Nucleus accumbens (tissue), 56 donors: Measurements from ENCODE around the gene TCL1A.

Experiments used
- DNase-seq, 56 donors: peaks; one replicate each; lab custom pipeline; 2025; lab: John Stamatoyannopoulos, UW

Gene TCL1A

DNA sequence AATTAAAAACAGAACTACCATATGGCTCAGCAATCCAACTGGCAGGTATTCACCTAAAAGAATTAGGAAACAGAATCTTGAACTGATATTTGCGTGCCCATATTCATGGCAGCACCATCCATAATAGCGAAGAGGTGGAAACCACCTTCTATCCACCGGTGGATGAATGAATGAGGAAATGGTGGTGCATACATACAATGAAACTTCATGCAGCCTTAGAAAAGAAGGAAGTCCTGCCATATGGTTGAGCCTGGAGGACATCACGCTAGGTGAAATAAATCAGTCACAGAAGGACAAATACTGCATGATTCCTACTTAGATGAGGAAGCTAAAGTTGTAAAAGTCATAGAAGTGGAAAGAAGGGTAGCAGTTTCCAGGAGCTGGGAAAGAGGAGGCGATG lies 6.6 kb downstream of the TCL1A start:
- DNase-seq = no peak

DNA sequence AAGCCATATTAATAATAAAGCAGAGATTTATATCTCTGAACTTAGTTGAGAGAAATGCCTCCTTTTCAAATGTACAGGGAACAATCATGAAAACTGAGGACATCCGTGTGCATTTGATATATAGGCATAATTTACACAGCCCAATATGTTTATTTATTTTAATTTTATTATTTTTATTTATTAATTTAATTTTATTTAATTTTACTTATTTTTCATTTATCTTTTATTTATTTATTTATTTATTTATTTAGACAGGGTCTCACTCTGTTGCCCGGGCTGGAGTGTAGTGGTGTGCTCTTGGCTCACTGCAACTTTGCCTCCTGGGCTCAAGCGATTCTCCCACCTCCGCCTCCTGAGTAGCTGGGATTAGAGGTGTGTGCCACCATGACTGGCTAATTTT lies 8.4 kb downstream of the TCL1A start:
- no peak for DNase-seq

DNA sequence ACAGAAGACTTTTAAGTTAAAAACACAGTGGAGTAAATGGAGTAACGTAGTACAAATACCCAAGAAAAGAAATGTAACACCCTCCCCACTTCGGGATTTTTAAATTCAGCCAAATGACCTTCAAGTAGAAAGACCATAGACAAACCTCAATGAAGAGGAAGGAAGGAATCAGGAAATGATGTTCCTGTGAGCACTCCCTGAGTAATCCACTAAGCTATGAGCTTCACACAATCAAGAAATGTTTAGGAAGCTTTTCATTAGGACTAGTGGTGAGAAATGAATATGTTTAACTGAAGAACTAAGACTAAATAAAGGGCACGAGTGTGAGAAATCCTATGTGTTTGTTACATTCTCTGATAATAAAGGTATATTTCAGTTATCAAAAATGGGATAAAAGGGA lies 10.1 kb downstream of the TCL1A start:
- DNase-seq = no peak

DNA sequence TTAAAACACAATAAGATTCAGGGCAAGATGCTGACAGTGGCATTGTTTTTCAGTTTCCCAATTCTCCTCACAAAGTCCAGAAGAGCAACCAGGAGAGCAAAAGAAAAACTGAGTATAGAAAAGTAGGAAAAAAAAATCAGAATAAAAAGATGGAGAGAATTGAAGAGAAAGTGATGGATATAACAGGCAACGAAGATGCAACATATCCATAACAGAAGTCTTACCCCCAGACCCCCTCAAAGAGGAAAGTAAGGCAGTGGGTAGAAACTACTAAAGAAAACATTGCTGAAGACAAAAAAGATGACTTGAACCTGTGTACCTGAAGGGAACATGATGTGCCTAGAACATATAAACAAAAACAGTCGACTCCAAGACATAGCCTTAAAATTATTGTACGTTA lies 10.6 kb downstream of the TCL1A start:
- no peak for DNase-seq

DNA sequence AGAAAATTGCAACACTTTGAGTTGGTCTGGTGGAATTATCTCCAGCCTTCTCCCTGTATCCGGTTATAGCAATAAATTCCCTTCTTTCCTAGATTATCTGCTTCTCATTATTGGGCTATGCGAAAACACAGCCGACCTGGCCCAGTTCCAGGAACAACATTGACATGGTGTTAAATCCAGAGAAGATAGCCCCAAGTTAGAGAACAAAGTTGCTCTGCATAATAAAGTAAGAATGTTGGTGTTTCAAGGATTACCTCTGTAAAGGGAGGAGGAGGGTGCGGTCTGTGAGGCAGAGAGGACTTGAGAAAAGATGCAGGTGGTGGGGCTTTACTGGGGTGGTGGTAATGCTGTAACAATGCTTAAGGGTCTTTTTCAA lies 12.1 kb downstream of the TCL1A start:
- DNase-seq = no peak

DNA sequence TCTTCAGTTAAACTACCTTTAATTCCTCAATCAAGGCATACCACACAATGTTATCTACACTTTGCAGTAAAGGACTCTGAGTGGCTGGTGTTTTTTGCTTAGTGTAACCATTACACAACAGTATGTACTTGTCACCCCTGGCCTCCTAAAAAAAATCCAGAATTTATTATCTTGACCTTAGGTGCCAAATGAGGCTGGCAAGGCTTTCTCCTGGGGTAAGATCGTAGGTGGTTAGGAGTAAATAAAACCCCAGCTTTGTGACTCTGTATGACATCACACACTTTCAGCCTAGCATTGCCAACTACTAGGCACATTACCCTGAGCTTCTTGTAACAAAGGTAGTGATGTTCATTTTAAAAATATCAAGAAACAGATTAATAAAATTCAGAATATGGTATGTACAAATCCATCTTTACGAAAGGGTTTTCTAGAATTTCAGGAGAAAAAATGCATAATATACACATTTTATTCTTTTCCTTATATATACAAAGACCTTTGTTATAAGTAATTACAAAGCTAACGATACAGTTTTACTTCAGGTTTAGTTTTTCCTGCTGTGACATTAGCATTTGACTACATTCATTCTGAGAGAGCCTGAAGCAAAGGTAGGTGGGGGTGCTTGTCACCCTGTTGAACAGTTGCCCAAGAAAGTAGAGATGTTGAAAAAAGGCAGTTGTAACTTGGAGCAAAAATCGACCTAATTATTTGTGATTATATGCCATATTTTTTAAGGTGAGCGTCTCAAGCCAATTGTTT lies 13.5 kb downstream of the TCL1A start:
- DNase-seq = no peak

DNA sequence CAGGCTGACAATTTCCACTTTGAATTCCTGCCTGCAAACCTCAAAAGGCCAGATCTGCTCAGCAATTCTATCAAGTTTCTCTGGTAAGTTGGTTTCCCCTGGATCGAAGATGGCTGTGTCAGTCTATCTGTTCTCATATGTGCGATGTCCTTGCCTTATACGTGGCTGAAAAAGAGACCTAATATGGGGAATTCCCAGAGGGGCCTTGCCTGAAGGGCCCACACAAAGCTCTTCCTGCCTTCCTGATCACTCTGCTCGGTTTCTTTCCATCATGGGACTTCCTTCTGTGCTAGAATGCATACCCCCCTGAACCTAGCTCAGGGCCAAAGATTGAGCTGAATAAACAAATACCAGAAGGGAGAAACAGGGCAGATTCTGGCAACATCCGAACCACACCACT lies 14.5 kb downstream of the TCL1A start:
- no peak for DNase-seq

DNA sequence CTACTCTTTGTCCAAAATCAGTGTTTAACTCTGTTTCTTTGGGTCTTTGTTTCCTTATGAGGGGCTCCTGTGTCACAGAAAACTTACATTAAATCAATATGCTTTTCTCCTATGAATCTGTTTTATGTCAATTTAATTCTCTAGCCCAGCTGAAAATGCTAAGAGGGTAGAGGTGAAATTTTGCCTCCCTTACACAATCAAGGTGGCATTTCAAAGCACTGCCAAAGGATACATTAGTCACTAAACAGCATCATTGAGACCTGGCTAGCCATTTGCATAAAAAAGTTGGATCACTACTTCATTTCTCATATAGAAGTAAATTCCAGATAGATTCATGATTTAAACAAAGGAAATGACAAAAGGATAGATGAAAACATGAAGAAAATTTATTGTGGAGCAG lies 15.6 kb downstream of the TCL1A start:
- no peak for DNase-seq

DNA sequence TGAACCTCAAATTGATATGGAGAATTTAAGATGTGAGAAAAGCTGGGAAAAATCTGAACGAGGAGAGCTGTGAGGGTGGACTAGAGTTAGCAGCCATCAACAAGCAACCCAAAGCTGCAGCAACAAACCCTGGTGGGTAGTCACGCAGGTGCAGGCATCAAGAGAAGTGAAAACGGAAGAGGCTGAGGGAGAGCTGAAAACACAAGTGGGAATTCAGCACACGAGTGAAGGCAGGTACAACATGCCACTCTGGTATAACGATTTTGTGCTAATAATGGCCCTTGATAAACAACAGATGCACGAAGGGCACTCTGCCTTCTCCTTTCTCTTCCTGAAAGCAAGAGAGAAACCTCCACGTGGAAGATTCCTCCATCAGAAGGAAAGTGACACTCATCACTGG lies 16.2 kb downstream of the TCL1A start:
- no peak for DNase-seq

DNA sequence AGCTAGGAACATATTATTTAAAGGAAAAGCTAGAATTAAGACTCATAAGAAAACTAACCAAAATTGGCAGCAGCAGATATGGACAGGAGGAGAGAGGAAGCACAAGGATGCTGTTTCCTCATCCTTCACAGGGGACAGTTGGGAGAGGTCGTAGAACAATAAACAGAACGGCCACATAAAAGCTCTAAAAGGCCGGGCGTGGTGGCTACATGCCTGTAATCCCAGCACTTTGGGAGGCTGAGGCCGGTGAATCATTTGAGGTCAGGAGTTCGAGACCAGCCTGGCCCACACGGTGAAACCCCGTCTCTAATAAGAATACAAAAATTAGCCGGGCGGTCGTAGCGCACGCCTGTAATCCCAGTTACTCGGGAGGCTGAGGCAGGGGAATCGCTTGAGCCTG lies 17.2 kb downstream of the TCL1A start:
- DNase-seq = no peak

DNA sequence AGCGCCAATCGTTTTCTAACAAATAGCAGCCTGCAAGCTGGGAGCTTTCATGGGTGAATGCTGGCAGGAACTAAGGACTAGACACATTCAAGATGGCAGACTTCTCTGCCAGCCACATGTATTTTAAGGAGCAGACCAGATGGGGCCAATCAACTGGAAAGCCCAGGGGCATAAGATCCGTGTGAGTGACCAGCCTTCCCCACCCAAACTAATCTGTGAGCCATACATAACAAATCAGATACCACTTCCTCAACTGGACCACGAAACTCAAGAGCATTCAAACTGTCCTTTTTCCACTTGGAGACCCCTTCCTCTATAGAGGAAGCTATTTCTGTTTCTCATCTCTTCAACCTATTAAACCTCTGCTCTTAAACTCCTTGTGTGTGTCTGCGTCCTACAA lies 18.0 kb downstream of the TCL1A start:
- DNase-seq = no peak

DNA sequence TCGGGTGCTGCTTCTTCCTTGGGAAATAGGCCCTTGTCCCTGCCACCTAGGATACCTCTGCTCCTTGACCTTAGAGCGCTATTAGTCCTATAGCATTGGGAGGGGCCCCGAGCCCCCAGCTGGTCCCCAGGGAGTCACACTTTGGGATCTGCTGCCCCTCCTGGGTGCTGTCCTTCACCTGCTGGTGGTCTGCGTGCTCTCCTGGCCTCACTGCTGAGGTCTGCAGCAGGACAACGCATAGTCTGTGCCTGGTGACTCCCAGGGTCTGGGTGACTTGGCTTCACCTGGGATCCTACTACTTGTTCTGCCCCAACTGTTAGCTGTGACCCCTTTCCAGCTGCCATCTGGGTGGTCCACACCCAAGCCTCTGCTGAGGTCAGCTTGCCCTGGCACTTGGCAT lies 18.9 kb downstream of the TCL1A start:
- no peak for DNase-seq

DNA sequence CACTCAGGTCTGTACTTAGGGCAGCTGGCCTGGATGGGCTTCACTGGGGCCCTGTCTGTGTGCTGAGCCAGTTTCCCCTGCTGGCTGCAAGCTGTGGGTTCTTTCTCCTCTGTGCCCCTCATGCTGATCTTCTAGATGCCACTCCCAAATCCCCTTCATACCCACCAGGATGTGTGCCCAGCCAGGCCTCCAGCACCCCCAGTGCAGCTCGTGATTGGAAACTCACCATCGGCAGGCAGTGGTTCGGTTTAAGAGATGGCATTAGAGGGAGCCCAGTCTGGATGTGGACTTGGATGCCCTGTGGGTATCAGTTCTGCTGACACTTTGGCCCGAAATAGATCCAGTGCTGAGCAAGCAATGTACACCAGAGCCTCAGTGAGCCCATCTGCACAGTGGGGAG lies 21.8 kb downstream of the TCL1A start:
- DNase-seq = no peak

DNA sequence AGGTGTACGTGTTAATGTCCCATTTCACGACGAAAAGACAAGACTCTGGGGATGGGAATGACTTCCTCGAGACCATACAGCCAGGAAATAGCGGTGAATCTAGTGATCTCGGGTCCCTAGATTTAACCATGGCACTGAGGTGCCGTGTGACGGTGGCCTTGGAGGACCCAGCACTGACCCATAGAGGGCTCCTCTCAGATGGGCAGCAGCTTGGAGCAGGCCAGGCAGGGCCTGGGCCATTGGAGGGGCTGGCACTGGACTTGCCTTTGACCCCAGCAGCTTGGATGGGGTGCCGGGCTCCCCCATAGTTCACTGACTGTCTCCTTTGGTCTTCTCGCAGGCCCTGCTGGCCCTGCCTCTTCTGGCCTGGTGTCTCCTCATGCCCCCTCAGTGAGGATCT lies 22.3 kb downstream of the TCL1A start:
- DNase-seq = no peak

DNA sequence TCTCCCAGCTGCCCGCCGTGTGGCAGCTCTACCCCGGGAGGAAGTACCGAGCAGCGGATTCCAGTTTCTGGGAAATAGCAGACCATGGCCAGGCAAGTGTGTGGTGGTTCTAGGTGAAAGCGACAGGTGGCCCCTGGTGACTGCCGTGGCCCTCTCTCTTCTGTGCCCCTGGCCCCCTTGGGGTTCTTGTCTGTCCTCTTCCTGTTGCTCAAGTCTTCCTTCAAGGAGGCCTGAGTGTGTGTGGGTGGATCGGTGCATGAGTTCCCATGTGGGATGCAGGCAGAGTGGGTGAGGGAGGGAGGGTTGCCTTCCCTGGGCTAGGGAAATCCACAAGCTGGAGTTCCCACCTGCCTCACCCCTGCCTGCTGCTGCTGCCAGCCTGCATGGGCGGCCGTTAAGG lies 23.1 kb downstream of the TCL1A start:
- DNase-seq = no peak

DNA sequence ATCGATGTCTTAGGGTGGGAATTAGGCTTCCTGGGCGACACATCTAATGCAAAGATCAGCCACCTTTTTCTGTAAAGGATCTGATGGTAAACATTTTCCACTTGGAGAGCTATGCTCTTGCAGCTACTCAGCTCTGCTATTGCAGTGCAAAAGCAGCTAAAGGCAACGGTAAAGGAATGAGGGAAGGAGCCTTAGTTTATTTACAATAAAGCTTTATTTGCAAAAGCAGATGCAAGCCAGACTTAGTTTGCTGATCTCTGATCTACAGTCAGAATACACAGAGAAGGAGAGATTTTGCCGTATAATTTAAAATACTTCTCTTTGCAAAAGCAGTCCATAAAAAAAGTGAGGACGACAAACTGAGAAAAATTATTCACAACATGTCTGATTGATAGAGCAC lies 24.5 kb downstream of the TCL1A start:
- no peak for DNase-seq

DNA sequence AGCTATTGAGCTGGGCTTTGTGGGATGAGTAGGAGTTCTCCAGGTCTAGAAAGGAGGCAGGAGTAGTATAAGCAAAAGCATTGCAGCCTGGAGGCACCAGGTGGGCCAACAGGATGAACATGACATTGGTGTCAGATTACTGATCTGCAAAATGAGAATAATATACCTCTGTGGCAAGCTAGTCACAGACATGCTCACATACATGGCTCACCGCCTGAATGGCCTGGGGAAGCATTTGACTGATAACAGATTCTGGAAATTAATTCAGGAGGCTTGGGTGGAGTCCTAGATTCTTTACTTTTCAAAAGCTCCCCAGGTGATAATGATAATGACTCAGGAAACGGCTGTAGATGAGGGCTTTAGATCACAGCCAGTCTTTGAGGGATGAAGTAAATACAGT lies 27.0 kb downstream of the TCL1A start:
- DNase-seq = no peak

DNA sequence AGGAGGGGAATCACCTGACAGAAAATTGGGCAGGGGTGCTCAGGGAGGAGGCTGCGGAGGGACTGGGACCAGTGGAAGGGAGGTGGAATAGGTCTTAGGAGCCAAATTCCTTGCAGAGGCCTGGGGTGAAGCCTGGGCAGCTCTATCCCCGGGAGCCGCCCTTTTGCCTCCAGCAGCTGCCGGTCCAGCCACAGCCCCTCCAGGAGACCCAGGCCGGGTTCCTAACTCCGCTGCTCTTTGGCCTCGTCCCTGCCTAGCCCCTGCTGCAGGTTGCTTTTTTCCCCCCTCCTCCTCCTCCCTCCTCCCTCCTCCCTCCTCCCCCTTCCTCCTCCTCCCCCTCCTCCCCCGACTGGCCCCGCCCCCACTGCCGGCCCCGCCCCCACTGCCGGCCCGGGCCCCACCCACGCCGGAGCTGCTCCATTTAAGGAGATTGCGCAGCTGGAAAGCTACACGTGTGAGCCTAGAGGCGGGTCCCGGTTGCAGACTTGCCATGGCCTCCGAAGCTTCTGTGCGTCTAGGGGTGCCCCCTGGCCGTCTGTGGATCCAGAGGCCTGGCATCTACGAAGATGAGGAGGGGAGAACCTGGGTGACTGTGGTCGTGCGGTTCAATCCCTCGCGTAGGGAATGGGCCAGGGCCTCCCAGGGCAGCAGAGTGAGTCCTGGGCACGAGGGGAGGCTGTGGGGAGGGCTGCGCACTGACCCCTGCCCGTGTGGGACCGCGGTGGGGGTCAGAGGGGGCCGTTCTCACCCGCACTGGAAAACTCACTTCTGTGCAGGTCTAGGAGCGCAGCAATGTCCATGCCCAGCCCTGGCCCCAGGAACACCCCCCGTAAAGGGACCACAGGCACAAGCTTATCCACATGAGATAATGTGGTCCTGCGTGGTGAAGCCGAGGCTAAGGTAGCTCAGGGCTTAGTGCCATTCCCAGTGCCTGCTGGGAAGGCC lies 27.7 kb downstream of the TCL1A start, which contains the start of gene TCL1B:
Gene TCL1B, plus strand, starts transcription at position 449 of the 945 bp plus-strand sequence. Its CDS starts 42 bp downstream, at position 491.
- DNase-seq = no peak

DNA sequence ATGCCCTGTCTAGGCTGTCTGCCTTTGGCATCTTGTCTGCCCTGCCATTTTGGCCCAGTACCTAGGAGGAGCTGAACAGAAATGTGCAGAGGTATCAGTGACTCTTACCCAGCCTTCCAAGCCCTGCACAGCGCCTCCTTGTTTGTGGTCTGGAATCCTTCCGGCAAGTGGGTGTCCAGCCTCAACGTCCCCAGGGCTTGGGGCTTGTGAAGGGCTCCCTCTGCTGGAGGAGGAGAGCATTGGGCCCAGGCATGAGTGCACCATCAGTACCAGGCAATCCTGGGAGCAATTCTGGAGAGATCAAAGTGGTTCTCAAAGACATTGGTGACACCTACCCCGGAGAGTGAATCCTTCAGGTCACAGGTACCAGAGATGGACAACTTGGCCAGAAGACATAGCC lies 30.1 kb downstream of the TCL1A start:
- no peak for DNase-seq

DNA sequence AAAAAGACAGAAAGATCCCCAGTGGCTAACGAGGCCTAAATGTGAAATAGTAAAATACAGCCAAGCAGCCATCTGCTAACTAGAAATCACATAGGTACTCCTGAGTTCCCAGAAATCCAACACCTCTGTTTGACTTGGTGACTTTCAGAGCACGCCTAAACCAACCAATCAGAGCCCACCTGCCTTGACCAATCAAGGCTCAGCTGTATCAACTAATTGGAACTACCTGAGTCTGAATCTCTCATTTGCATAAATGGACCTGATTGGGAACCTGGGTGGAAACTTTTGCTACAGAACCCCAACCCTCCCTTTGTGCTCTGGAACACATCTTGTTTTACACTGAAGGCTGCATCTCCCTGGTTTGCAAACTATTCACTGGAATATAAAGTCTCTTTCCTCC lies 32.8 kb downstream of the TCL1A start:
- DNase-seq = no peak

DNA sequence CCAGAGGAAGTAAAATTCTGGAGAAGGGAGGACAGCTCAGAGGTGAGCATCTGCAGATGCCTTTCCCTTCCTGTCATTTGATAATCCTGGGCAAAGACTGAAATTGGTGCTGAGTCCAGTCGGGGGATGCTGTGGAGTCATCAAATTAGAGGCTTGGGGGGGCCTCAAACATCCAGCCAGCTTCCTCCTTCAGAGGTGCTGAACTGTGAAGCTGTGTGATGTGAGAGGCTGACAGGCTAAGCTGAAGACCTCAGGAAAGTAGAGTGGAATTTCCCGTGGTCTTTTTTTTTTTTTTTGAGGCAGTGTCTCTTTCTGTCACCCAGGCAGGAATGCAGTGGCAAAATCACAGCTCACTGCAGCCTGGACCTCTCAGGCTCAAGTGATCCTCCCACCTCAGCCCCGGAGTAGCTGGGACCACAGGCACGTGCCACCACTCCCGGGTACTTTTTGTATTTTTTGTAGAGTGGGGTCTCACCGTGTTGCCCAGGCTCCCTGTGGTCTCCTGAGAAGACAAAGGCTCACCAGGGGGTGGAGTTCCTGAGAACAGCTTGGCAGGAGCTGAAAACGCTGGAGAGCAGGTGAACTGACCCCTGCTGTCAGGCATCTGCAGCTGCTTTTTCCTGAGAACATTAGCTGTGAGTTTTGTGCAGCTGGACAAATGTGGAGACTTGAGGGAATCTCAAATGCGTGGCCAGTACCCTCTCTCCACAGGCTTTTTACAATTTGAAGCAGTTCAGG lies 33.8 kb downstream of the TCL1A start:
- DNase-seq = no peak
